ENCODE results near the gene IFNL3. TPM values are rescaled to one million over a fixed set of nuclear protein-coding genes. Genes with fewer than 3 reads are reported as not detected.
A peak's percentile ranks its signal among the peaks of the same experiment; 100 is the strongest.

Gene IFNL3
- total and polyA plus RNA-seq, 7 donors = 0.22 TPM; not detected in 6

DNA sequence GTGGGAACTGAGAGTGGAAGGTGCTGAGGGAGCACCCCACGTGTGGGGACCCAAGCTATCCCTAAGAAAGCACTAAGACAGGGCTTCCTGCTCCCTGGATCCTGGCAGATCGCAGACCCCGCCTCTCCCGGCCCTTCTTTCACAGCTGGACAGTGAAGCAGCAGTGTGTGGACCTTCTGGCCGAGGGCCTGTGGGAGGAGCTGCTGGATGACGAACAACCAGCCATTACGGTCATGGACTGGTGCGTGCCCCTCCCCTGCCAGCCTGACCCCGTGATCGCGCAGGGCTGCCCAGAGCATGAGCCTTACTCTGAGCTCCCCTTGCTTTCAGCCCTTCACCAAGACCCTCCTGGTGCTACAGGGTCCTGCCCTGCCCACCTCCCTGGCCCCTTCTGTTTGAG is 45.8 kb downstream of the IFNL3 start:
- peaks cover 33 to 91% (median 86%) of the 10 kb centered on the region in 3 donors for H3K27me3 ChIP-seq
- whole genome bisulfite sequencing, 2 donors = 23 to 48% methylated on average over 11 of the region's 11 CpGs
- H3K36me3 ChIP-seq = no peaks in the 10 kb centered on the region
- peaks cover 0 to 6% (median 6%) of the 10 kb centered on the region in 4 donors for H3K4me1 ChIP-seq
- no peaks in the 10 kb centered on the region for H3K9me3 ChIP-seq
- intact Hi-C loops (cut with DNase I) = no loop called here
- H3K27ac ChIP-seq = no peak overlapping the region
- H3K4me3 ChIP-seq = no peak overlapping the region
- peak; percentile 67 for DNase-seq
- TF ChIP-seq POLR2AphosphoS5 (IDR thresholded peaks at IDR 0.05) (no peak), POLR2A (IDR thresholded peaks at IDR 0.05) (no peak), EP300 (IDR thresholded peaks at IDR 0.05) (no peak)
- TF ChIP-seq, protein P1, sequence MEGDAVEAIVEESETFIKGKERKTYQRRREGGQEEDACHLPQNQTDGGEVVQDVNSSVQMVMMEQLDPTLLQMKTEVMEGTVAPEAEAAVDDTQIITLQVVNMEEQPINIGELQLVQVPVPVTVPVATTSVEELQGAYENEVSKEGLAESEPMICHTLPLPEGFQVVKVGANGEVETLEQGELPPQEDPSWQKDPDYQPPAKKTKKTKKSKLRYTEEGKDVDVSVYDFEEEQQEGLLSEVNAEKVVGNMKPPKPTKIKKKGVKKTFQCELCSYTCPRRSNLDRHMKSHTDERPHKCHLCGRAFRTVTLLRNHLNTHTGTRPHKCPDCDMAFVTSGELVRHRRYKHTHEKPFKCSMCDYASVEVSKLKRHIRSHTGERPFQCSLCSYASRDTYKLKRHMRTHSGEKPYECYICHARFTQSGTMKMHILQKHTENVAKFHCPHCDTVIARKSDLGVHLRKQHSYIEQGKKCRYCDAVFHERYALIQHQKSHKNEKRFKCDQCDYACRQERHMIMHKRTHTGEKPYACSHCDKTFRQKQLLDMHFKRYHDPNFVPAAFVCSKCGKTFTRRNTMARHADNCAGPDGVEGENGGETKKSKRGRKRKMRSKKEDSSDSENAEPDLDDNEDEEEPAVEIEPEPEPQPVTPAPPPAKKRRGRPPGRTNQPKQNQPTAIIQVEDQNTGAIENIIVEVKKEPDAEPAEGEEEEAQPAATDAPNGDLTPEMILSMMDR (IDR thresholded peaks at IDR 0.05) = no peak

DNA sequence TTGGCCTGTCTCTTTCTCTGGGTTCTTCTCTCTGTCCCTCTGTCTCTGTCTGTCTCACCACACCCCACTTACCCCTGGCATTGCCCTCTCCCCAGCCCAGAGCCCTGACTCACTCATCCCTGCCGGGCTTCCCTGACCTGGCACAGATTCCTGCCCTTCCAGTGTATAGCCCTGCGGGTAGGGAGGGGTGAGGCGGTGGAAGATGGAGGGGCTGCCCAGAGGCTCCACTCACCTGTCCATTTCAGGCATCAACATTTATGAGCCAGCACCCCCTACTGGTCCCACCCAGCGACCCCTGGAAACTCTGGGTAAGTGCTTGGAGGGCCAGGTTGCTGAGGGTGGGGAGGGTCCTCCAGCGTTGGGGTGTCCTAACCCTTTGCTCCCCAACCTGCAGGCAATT is 47.0 kb downstream of the IFNL3 start:
- Histone ChIP-seq H3K27ac (no peak overlapping the region), H3K36me3 (no peaks in the 10 kb centered on the region), H3K27me3 (peaks cover 22 to 79% (median 73%) of the 10 kb centered on the region in 3 donors), H3K9me3 (no peaks in the 10 kb centered on the region), H3K4me1 (peaks cover 0 to 6% (median 6%) of the 10 kb centered on the region in 4 donors), H3K4me3 (no peak overlapping the region)
- intact Hi-C loops (cut with DNase I) = no loop called here
- no peak for TF ChIP-seq EP300 (IDR thresholded peaks at IDR 0.05)
- DNase-seq = no peak
- 26 to 50% methylated on average over 5 of the region's 5 CpGs for WGBS, 2 donors

DNA sequence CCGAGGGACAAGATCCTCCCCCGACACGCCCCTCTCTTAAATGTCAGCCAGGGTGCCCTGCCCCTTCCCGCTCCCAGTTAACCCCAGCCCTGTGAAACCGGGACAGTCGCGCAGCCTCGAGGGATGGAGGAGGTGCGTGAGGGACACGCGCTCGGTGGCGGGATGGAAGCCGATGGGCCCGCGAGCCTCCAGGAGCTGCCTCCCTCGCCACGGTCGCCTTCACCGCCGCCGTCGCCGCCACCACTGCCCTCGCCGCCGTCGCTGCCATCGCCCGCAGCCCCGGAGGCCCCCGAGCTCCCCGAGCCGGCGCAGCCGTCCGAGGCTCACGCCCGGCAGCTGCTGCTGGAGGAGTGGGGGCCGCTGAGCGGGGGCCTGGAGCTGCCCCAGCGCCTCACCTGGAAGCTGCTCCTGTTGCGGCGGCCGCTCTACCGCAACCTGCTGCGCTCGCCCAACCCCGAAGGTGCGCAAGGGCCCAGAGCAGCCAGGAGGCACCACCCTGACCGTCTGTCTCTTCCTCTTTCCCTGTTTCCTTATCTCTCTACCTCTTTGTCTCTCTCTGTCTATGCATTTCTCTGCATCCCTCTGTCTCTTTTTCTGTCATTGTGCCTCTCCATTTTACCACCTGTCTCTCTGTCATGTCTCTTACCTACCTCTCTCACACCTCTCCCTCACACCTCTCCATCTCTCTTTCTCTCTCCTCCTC is 47.8 kb downstream of the IFNL3 start, which contains the start of gene NCCRP1:
Gene NCCRP1, plus strand, starts transcription at position 105 of the 703 bp plus-strand sequence. Its CDS starts 19 bp downstream, at position 124.
- Histone ChIP-seq H3K4me1 (peaks cover 0 to 6% (median 6%) of the 10 kb centered on the region in 4 donors), H3K4me3 (no peak within 1 kb of the TSS), H3K9me3 (no peaks in the 10 kb centered on the region), H3K27ac (no peak within 1 kb of the TSS), H3K36me3 (no peaks in the 10 kb centered on the region), H3K27me3 (peaks cover 19 to 71% (median 66%) of the 10 kb centered on the region in 3 donors)
- intact Hi-C loops (cut with DNase I) = no loop called here
- TF ChIP-seq POLR2A (IDR thresholded peaks at IDR 0.05) = no peak
- TF ChIP-seq, protein P1 (IDR thresholded peaks at IDR 0.05) = no peak
- TF ChIP-seq EP300 (IDR thresholded peaks at IDR 0.05) = no peak
- no peak for TF ChIP-seq POLR2AphosphoS5 (IDR thresholded peaks at IDR 0.05)
- no peak for DNase-seq
- 5 to 6% methylated on average over 51 of the region's 51 CpGs for WGBS, 2 donors

DNA sequence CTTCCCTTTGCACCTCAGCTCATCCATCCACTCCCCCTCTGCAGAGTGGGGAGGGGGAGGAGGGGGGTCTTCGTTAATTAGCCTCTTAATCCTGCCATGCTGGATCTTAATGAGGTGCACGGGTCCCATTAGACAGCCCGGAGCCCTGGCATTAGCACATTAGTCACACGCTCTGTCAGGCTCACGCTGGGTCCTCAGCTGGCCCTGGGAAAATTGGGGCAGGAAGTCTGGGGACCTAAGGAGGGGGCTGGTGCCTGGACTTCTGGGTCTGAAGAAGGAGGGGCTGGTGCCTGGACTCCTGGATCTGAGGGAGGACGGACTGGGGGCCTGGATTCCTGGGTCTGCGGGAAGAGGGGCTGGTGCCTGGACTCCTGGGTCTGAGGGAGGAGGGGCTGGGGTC is 48.5 kb downstream of the IFNL3 start:
- no peak overlapping the region for H3K27ac ChIP-seq
- no peaks in the 10 kb centered on the region for H3K9me3 ChIP-seq
- TF ChIP-seq, protein P1 (IDR thresholded peaks at IDR 0.05) = no peak
- TF ChIP-seq POLR2A (IDR thresholded peaks at IDR 0.05) = no peak
- no peaks in the 10 kb centered on the region for H3K36me3 ChIP-seq
- H3K4me1 ChIP-seq = peaks cover 0 to 6% (median 6%) of the 10 kb centered on the region in 4 donors
- DNase-seq = no peak
- H3K4me3 ChIP-seq = no peak overlapping the region
- 32 to 38% methylated on average over 7 of the region's 7 CpGs for whole genome bisulfite sequencing, 2 donors
- H3K27me3 ChIP-seq = peaks cover 19 to 64% (median 59%) of the 10 kb centered on the region in 3 donors
- intact Hi-C loops (cut with DNase I) = no loop called here

DNA sequence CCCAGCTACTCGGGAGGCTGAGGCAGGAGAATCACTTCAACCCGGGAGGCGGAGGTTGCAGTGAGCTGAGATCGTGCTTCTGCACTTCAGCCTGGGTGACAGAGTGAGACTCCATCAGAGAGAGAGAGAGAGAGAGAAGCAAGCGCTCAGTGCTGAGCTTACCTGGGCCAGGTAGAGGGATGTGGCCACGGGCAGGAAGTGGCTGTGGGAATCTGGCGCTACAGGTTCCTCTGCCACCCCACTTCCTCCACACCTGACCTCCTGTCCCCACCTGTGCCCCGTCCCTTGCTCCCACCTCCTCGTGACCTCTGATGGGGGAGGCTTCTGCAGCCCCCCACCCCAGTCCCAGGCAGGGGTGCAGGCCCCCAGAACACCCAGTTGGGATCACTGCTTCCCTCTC is 49.1 kb downstream of the IFNL3 start:
- Histone ChIP-seq H3K4me3 (no peak overlapping the region), H3K27ac (no peak overlapping the region), H3K27me3 (peaks cover 19 to 59% (median 54%) of the 10 kb centered on the region in 3 donors), H3K4me1 (peaks cover 0 to 6% (median 6%) of the 10 kb centered on the region in 4 donors), H3K9me3 (no peaks in the 10 kb centered on the region), H3K36me3 (no peaks in the 10 kb centered on the region)
- WGBS, 2 donors = 17 to 34% methylated on average over 9 of the region's 9 CpGs
- DNase-seq = no peak
- intact Hi-C loops (cut with DNase I) = no loop called here
- TF ChIP-seq, protein P1 (IDR thresholded peaks at IDR 0.05) = no peak
- no peak for TF ChIP-seq POLR2A (IDR thresholded peaks at IDR 0.05)
- TF ChIP-seq EP300 (IDR thresholded peaks at IDR 0.05) = no peak
- TF ChIP-seq POLR2AphosphoS5 (IDR thresholded peaks at IDR 0.05) = no peak

Measured in sigmoid colon (tissue), 7 donors.